Endothelial cell of umbilical vein (primary cell): ENCODE results near the gene ABCD1. TPM values are rescaled to one million over a fixed set of nuclear protein-coding genes. Genes with fewer than 3 reads are reported as not detected.

Experiments used
- BruUV-seq: library from RNA; stranded (reverse); fragments of 400-500 nt; replicated peaks from 2 replicates; lab custom pipeline; 2021; lab: Mats Ljungman, UMichigan
- CTCF ChIA-PET: fragments of 300-600, 350-600 bp; sonication (Branson Sonifier 250); formaldehyde crosslinking; loops from one replicate; lab custom pipeline; 2021; ENCODE audit warnings: antibody characterized with exemption, inconsistent platforms; lab: Charles Lee
- POLR2A ChIA-PET: fragments of 300-600, 350-600 bp; sonication (Branson Sonifier 250); formaldehyde crosslinking; loops from one replicate; lab custom pipeline; 2021; ENCODE audit warnings: antibody characterized with exemption, inconsistent platforms; lab: Charles Lee
- DNase-seq: peaks from one replicate; pipeline ENCODE4 v3.0.0-alpha.2; 2011; ENCODE audit warnings: low read depth, low spot score
- FAIRE-seq: peaks from 2 replicates; lab custom pipeline; 2011; peaks lifted over from hg19 to GRCh38; lab: Jason Lieb, UNC
- H2AFZ ChIP-seq: 2 replicates; pipeline ENCODE4 v1.6.0; 2012; ENCODE audit warnings: low read depth, low read length, control low read depth, inconsistent platforms
- H3K27ac ChIP-seq: 2 replicates; pipeline ENCODE4 v1.5.1; 2011; ENCODE audit warnings: low read depth, mild to moderate bottlenecking, control low read depth, low read length, moderate library complexity; ENCODE audit not compliant: insufficient read depth
- H3K27me3 ChIP-seq, 2 experiments: 2 replicates each; pipeline versions ENCODE4 v1.6.0 to v1.6.1; 2011; ENCODE audit warnings: low read length in 2 of 2, mixed read lengths in 1 of 2; ENCODE audit not compliant: control insufficient read depth in 2 of 2, insufficient read depth in 2 of 2
- H3K36me3 ChIP-seq, 2 experiments: 2 replicates in 1 of 2; 3 replicates in 1 of 2; pipeline ENCODE4 v1.5.1; 2011; ENCODE audit warnings: low read length in 2 of 2, mild to moderate bottlenecking in 1 of 2, moderate library complexity in 1 of 2; ENCODE audit not compliant: control insufficient read depth in 2 of 2, insufficient read depth in 2 of 2; ENCODE audit errors: extremely low read depth in 1 of 2
- H3K4me1 ChIP-seq: 3 replicates; pipeline ENCODE4 v1.5.1; 2011; ENCODE audit warnings: mild to moderate bottlenecking, low read length; ENCODE audit not compliant: control insufficient read depth, insufficient read depth; ENCODE audit errors: extremely low read depth
- H3K4me2 ChIP-seq: 2 replicates; pipeline ENCODE4 v1.6.1; 2011; ENCODE audit warnings: low read length, control low read depth, mixed read lengths; ENCODE audit not compliant: insufficient read depth
- H3K4me3 ChIP-seq, 3 experiments: fragments of 200-600 bp in 1 of 3; sonication (generic), shearing (Covaris generic) in 1 of 3; replicated peaks in 1 of 3; 2 replicates each; pipeline ENCODE4 v1.5.1; 2011 to 2016; ENCODE audit warnings: control low read depth in 3 of 3, low read length in 3 of 3, mild to moderate bottlenecking in 2 of 3, inconsistent platforms in 1 of 3, low read depth in 1 of 3, moderate library complexity in 1 of 3; ENCODE audit not compliant: insufficient read depth in 1 of 3
- H3K79me2 ChIP-seq: 2 replicates; pipeline ENCODE4 v1.6.0; 2012; ENCODE audit warnings: low read length, inconsistent platforms; ENCODE audit not compliant: control insufficient read depth, insufficient read depth
- H3K9ac ChIP-seq: replicated peaks from 2 replicates; pipeline ENCODE3; 2011; ENCODE audit warnings: low read length, control low read depth; ENCODE audit not compliant: insufficient read depth; ENCODE audit errors: extremely low read depth
- H3K9me1 ChIP-seq: replicated peaks from 3 replicates; pipeline ENCODE4 v1.6.0; 2011; ENCODE audit warnings: mild to moderate bottlenecking, low read length; ENCODE audit not compliant: control insufficient read depth, insufficient read depth; ENCODE audit errors: extremely low read depth
- H3K9me3 ChIP-seq: replicated peaks from 2 replicates; pipeline ENCODE4 v1.5.1; 2012; ENCODE audit warnings: low read length, inconsistent platforms; ENCODE audit not compliant: control insufficient read depth, insufficient read depth
- H4K20me1 ChIP-seq: replicated peaks from 2 replicates; pipeline ENCODE3; 2011; ENCODE audit warnings: mild to moderate bottlenecking, low read length; ENCODE audit not compliant: control insufficient read depth, insufficient read depth; ENCODE audit errors: extremely low read depth
- CTCF ChIP-seq, 2 donors: IDR thresholded peaks; 1 replicate in 1 of 2; 2 replicates in 1 of 2; pipeline ENCODE4 v1.5.1; 2011; ENCODE audit warnings: low read length in 2 of 2, mild to moderate bottlenecking in 2 of 2, moderate library complexity in 2 of 2, control low read depth in 1 of 2, inconsistent platforms in 1 of 2, low read depth in 1 of 2; ENCODE audit not compliant: insufficient read depth in 1 of 2; ENCODE audit errors: extremely low read depth in 1 of 2
- EZH2 ChIP-seq: IDR thresholded peaks from 2 replicates; pipeline ENCODE4 v1.6.1; 2012; ENCODE audit warnings: borderline replicate concordance, low read depth, mild to moderate bottlenecking, moderate library complexity, low read length, inconsistent platforms; ENCODE audit not compliant: severe bottlenecking
- FOS ChIP-seq: IDR thresholded peaks from 2 replicates; pipeline ENCODE4 v1.6.1; 2011; ENCODE audit warnings: mild to moderate bottlenecking, low read length, moderate library complexity, borderline replicate concordance; ENCODE audit not compliant: insufficient read depth
- GATA2 ChIP-seq: IDR thresholded peaks from 2 replicates; pipeline ENCODE4 v1.7.0; 2011; ENCODE audit warnings: low read depth, mild to moderate bottlenecking, moderate library complexity, mixed read lengths, low read length; ENCODE audit not compliant: insufficient read length, insufficient read depth
- JUN ChIP-seq: IDR thresholded peaks from 2 replicates; pipeline ENCODE4 v1.6.1; 2011; ENCODE audit warnings: borderline replicate concordance, low read depth; ENCODE audit not compliant: insufficient read length, insufficient read depth
- MAX ChIP-seq: IDR thresholded peaks from 2 replicates; pipeline ENCODE4 v1.6.1; 2011; ENCODE audit not compliant: insufficient read depth, insufficient read length
- MYC ChIP-seq: IDR thresholded peaks from one replicate; pipeline ENCODE4 v1.6.1; 2011; ENCODE audit warnings: mild to moderate bottlenecking, low read depth, low read length
- POLR2A ChIP-seq: IDR thresholded peaks from 2 replicates; pipeline ENCODE4 v1.6.1; 2012; ENCODE audit warnings: low read depth, mild to moderate bottlenecking, control low read depth, low read length
- POLR2AphosphoS5 ChIP-seq: IDR thresholded peaks from 2 replicates; pipeline ENCODE4 v1.6.1; 2012; ENCODE audit warnings: low read depth, mild to moderate bottlenecking, control low read depth, low read length, moderate library complexity; ENCODE audit not compliant: insufficient read depth
- dilution Hi-C: fragments of 300-500 bp; cut with MboI; formaldehyde crosslinking; loops from one replicate; pipeline ENCODE4 v1.15.0; 2019; ENCODE audit warnings: low sequenced_read_pairs; ENCODE audit not compliant: extremely low pct_ligation_motif_present
- intact Hi-C: fragments of 100-400 bp; cut with micrococcal nuclease; formaldehyde crosslinking; loops from one replicate; pipeline ENCODE4 v1.10.0; 2022
- polyA plus RNA-seq, 4 experiments: library from polyadenylated mRNA; depleted of rRNA in 3 of 4; stranded (reverse) in 3 of 4; unstranded in 1 of 4; fragments of >200 nt; gene quantifications; 2 replicates each; pipeline versions ENCODE4 v1.2.1 to v1.2.3, GENCODE V29; 2011 to 2012; ENCODE audit warnings: missing spikeins in 1 of 4
- total RNA-seq: library from RNA; stranded (reverse); gene quantifications from 2 replicates; pipeline ENCODE4 v1.2.3, GENCODE V29; 2021

Gene ABCD1
- total and polyA plus RNA-seq, 2 donors (not counting 3 experiments of a cell fraction or from before 2014, with no cell fraction given): 9.1 to 12.9 TPM

GRCh38 chrX:153688911-153689590, 35.6 kb upstream of the ABCD1 start:
- no peak overlapping the region for H3K9ac ChIP-seq
- H3K79me2 ChIP-seq: no peaks in the 10 kb centered on the region
- H3K4me2 ChIP-seq: no peak overlapping the region
- no peaks in the 10 kb centered on the region for H3K9me3 ChIP-seq
- ChIA-PET POLR2A (interaction anchor here (0.6 kb wide), 1 partner anchor 21 kb away, joined by 3 read pairs; no protein-coding TSS in a partner anchor), CTCF (interaction anchor here (0.6 kb wide), 1 partner anchor 79 kb away, joined by 3 read pairs; no protein-coding TSS in a partner anchor)
- BruUV-seq: no TSS peak
- peak overlapping the region in 1 of 3 experiments; percentile 40 for H3K4me3 ChIP-seq
- DNase-seq: peak; percentile 6
- no peak for FAIRE-seq
- no peak overlapping the region for H3K27ac ChIP-seq
- dilution Hi-C loops (no loop called here), intact Hi-C loops (no loop called here)
- TF ChIP-seq EZH2 (no peak), MAX (no peak), CTCF (IDR thresholded peaks at IDR 0.05; ENCODE audit: extremely low read depth in 1 of 2, insufficient read depth in 1 of 2, low read depth in 1 of 2, low read length in 2 of 2) (no peak), POLR2A (no peak), POLR2AphosphoS5 (no peak), FOS (no peak), JUN (no peak), MYC (no peak), GATA2 (no peak)
- H3K9me1 ChIP-seq: no peaks in the 10 kb centered on the region
- no peak overlapping the region for H2AFZ ChIP-seq
- H3K36me3 ChIP-seq: no peaks in the 10 kb centered on the region
- no peaks in the 10 kb centered on the region for H4K20me1 ChIP-seq
- peaks cover 4% of the 10 kb centered on the region for H3K4me1 ChIP-seq
- H3K27me3 ChIP-seq: no peaks in the 10 kb centered on the region
